GM19467 (cell line): Measurements from ENCODE around the gene FGF11.
"Not testable (repeated sequence)": the region's sequence is repeated elsewhere in the genome, so short reads cannot be mapped to it uniquely, and the experiment has no call there.

Experiments
- ATAC-seq: cut with Tn5 transposase; IDR thresholded peaks from one replicate; pipeline ENCODE4 v1.9.1; 2021; ENCODE audit warnings: mild to moderate bottlenecking, moderate library complexity; ENCODE audit not compliant: unreplicated experiment

Gene FGF11

DNA sequence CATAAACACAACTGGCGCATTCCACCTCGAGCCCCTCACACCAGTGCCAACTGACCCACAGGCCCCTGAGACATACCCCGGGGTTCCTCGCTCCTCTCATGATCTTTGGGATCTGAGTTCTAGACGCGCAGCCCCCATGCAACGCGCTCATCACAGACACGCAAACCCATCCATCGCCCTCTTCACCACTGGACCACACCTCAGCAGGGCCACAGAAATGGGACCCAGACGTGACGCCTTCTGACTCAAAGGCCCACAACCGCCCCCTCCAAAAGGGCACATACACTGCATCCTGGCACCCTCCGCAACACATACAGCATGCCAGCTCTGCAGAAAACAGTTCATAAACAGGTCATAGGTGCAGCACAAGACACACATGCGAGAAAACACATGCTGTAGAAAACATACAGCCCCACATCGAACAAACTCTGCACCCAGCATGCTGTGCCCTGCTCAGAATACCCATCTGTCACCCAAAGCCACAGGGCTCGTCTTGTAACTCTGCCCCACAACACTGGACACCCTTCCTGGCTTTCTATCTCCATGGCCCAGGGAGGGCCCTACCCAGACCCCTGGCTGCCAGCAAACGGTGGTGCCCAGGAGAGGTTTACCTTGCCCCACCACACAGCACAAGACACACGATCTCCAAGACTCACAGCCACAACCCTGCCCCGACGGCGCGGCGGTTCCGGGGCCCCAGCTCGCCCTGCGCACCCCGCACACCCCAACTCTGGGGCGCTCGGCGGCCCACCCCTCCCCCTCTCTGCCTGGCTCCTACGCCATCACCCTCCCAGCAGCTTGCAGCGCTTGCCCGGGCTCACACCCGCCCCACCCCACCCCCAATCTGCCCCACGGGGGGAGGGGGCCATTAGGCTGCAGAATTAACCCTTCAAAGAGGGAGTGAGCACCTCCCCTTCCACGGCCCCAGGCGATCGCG is 39.2 kb downstream of the FGF11 start:
- ATAC-seq, result no peak

GRCh38 chr17:7479213-7480088 is 40.1 kb downstream of the FGF11 start, which contains the start of gene ZBTB4:
TSS of gene ZBTB4 (minus strand) at chr17:7479631. CDS start at chr17:7466801, 12,830 bp downstream.
- no peak for ATAC-seq

- no peak for ATAC-seq
Observed at GRCh38 chr17:7480089-7480384, 40.7 kb downstream of the FGF11 start.

DNA sequence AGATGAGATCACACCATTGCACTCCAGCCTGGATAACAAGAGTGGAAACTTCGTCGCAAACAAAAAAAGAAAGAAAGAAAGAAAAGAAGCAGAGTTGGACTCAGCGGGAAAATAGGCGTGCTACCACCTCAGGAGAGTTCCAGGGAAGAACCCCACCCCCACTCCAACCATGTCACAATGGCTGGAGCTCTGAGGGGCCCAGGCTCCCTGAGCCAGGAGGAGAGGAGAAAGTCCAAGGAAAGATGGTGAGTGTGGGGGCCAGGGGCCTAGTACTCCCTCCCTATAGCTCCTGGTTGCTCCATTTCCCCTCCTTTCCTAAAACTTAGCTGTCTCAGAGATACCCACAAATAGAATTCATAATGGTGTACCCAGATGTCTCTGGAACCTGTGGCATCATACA is 42.0 kb downstream of the FGF11 start, which contains the start of gene SLC35G6:
Gene SLC35G6 (plus strand): TSS at position 172 of the 400 bp plus-strand sequence. CDS start 71 bp downstream, at position 243.
- ATAC-seq, result not testable (repeated sequence)

DNA sequence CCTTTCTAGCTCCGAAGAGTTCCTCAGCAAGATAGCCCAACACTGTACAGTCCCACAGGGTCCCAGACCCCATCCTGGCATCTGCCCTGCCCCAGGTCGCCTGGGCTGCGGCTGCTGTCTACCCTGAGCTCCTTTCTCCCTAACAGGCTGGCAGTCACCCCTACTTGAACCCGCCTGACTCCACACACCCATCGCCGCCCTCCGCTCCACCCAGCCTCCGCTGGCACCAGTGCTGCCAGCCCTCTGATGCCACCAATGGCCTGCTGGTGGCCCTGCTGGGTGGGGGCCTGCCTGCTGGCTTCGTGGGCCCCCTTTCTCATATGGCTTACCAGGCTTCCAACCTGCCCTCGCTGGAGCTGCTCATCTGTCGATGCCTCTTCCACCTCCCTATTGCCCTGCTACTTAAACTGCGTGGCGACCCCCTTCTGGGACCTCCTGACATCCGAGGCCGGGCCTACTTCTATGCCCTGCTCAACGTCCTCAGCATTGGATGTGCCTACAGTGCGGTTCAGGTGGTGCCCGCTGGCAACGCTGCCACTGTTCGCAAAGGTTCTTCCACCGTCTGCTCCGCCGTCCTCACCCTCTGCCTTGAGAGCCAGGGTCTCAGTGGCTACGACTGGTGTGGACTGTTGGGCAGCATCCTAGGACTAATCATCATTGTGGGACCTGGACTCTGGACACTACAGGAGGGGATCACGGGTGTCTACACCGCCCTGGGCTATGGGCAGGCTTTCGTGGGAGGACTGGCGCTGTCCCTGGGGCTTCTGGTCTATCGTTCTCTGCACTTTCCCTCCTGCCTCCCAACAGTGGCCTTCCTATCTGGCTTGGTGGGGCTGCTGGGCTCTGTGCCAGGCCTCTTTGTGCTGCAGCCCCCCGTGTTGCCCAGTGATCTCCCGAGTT is 42.8 kb downstream of the FGF11 start:
- not testable (repeated sequence) for ATAC-seq

DNA sequence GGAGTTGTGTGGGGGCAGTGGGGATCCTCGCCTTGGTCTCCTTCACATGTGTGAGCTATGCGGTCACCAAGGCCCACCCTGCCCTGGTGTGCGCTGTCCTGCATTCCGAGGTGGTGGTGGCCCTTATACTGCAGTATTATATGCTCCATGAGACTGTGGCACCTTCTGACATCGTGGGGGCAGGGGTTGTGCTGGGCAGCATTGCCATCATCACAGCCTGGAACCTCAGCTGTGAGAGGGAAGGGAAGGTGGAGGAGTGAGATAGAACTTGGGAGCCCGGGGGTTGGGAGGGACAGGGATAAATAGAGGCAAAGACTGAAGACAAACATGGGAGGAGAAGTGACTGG is 43.4 kb downstream of the FGF11 start:
- not testable (repeated sequence) for ATAC-seq

- peak; percentile 16 for ATAC-seq
Observed at GRCh38 chr17:7483255-7484066, 44.1 kb downstream of the FGF11 start.

GRCh38 chr17:7484067-7484918 is 45.0 kb downstream of the FGF11 start, which contains the start of gene POLR2A:
TSS of gene POLR2A (plus strand) at chr17:7484366.
- peak; percentile 55 for ATAC-seq

DNA sequence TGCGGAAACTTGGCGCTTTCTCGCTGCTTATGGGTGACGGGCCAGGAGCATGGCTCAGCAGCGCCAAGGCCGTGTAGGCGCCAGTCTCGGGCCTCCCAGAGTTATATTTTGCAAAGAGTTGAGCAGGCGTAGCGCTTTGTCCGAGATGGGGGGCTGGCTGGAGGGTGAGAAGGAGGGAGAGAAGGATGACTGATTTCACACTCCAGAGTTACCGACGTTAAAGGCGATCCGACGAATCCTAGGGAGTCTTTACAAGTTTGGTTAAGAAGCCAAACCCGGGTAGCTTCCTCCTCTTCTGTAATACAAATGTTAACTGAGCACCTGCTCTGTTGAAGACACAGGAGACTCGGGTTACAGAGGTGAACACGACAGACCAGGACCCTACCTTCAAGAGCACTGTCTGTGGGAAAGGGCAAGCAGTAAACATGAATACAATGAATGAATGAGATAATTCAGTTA is 45.6 kb downstream of the FGF11 start:
- peak; percentile 0 for ATAC-seq

GRCh38 chr17:7486181-7486580 is 46.9 kb downstream of the FGF11 start:
- ATAC-seq, result no peak

- no peak for ATAC-seq
Observed at GRCh38 chr17:7490144-7490543, 50.8 kb downstream of the FGF11 start.

DNA sequence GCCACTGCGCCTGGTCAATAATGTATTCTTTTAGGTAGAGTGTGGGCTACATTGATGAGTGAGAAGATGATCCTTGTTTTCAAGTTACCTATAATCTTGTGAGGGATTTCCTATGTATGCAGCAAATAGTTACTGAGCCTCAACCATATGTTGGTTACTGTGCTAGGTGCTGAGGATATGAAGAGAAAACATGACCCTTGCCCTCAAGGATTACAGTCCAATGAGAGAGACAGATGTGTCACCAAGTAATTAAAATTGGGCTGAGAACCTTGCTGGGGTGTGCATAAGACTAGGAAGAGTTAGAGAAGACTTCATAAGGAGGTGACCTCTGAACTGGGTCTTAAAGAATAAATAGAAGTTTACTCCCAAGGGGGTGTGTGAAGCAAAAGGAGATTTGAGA is 52.3 kb downstream of the FGF11 start:
- ATAC-seq, result no peak

DNA sequence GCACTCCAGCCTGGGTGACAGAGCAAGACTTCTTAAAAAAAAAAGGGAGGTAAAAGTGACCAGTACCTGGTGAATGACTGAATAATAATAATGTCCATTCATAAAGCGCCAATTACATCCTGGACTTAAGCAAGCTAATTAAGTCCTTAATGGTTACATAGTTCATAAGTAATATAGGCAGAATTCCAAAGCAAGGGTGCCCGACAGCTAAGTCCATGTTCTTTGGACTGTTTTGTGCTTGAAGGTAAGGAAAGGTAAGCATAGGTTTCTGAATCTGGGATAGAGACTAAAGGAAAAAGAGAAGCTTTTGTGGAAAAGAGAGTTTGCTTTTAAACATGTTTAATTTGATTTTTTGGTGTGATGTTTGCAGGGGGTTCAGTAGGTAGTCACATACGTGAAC is 54.6 kb downstream of the FGF11 start:
- ATAC-seq, result no peak
